Measurements from ENCODE around the gene GREB1L.

DNA sequence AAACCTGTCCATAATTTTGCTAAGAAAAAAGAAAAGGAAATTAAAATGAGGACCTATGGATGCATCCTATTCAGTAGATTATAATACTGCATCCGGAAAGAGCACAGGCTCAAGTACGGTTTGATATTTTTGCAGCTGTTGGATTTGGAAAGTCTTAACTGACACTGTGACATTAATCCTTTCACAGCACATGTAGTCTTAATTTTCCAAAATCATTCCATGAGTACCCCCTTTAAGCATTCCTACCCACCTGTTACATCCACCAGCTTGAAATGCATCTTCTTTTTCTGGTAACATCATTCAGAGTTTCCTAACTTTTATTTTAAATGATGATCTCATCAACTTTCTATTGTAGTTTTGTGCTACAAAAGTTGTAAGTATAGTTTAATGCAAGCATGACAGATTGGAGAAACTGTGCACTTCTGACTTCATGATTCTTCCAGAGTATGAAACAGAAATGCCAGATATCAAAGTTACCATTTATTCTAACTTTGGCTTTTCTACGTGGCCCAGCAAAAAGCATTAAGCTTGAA is 244.9 kb downstream of the GREB1L start:
- TF ChIP-seq, protein P1, sequence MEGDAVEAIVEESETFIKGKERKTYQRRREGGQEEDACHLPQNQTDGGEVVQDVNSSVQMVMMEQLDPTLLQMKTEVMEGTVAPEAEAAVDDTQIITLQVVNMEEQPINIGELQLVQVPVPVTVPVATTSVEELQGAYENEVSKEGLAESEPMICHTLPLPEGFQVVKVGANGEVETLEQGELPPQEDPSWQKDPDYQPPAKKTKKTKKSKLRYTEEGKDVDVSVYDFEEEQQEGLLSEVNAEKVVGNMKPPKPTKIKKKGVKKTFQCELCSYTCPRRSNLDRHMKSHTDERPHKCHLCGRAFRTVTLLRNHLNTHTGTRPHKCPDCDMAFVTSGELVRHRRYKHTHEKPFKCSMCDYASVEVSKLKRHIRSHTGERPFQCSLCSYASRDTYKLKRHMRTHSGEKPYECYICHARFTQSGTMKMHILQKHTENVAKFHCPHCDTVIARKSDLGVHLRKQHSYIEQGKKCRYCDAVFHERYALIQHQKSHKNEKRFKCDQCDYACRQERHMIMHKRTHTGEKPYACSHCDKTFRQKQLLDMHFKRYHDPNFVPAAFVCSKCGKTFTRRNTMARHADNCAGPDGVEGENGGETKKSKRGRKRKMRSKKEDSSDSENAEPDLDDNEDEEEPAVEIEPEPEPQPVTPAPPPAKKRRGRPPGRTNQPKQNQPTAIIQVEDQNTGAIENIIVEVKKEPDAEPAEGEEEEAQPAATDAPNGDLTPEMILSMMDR (IDR thresholded peaks at IDR 0.05; ENCODE audit: extremely low read depth in 1 of 2, insufficient read depth in 1 of 2, low read depth in 1 of 2, low read length in 2 of 2): no peak
- TF ChIP-seq POLR2A (IDR thresholded peaks at IDR 0.05; ENCODE audit: low read depth, low read length) (no peak), EZH2 (IDR thresholded peaks at IDR 0.05; ENCODE audit: borderline replicate concordance, low read depth, low read length, severe bottlenecking) (no peak), JUN (IDR thresholded peaks at IDR 0.05; ENCODE audit: borderline replicate concordance, insufficient read depth, insufficient read length, low read depth) (no peak), POLR2AphosphoS5 (IDR thresholded peaks at IDR 0.05; ENCODE audit: insufficient read depth, low read depth, low read length) (no peak), FOS (IDR thresholded peaks at IDR 0.05; ENCODE audit: borderline replicate concordance, insufficient read depth, low read length) (no peak)
